ENCODE measurements around the gene HRH1.

GRCh38 chr3:11136116-11136515, 18.2 kb upstream of the HRH1 start:
- TF ChIP-seq ZBED1 (IDR thresholded peaks at IDR 0.05; ENCODE audit: borderline replicate concordance) (no peak), POLR2AphosphoS5 (IDR thresholded peaks at IDR 0.05; ENCODE audit: low read length) (no peak)
